OCI-LY1 (cell line): ENCODE results near the gene NRG2.

Experiments
- H2AFZ ChIP-seq: fragments of 200-600 bp; sonication (generic), shearing (Covaris generic); 2 replicates; pipeline ENCODE4 v1.6.0; 2014; ENCODE audit warnings: antibody characterized with exemption, mild to moderate bottlenecking, low read length
- H3F3A ChIP-seq: fragments of 200-600 bp; sonication (generic), shearing (Covaris generic); 2 replicates; pipeline ENCODE4 v1.6.0; 2014; ENCODE audit warnings: mild to moderate bottlenecking, antibody characterized with exemption, low read length, moderate library complexity; ENCODE audit not compliant: insufficient read depth
- H3K27ac ChIP-seq: fragments of 200-600 bp; sonication (generic); 2 replicates; pipeline ENCODE4 v1.5.1; 2014; ENCODE audit warnings: low read length, mixed run types, mild to moderate bottlenecking, low read depth; ENCODE audit not compliant: poor library complexity, severe bottlenecking
- H3K27me3 ChIP-seq: fragments of 200-600 bp; sonication (generic); 2 replicates; pipeline ENCODE4 v1.6.0; 2014; ENCODE audit warnings: antibody characterized with exemption, mild to moderate bottlenecking, low read length, moderate library complexity; ENCODE audit not compliant: insufficient read depth
- H3K36me3 ChIP-seq: fragments of 200-600 bp; sonication (generic); 2 replicates; pipeline ENCODE4 v1.6.1; 2014; ENCODE audit warnings: mild to moderate bottlenecking, antibody characterized with exemption, low read length, moderate library complexity, mixed read lengths; ENCODE audit not compliant: insufficient read depth
- H3K4me1 ChIP-seq: fragments of 200-600 bp; sonication (generic); 2 replicates; pipeline ENCODE4 v1.5.1; 2014; ENCODE audit warnings: mild to moderate bottlenecking, low read length, moderate library complexity; ENCODE audit not compliant: insufficient read depth, severe bottlenecking
- H3K4me2 ChIP-seq: fragments of 200-600 bp; sonication (generic), shearing (Covaris generic); 2 replicates; pipeline ENCODE4 v1.6.1; 2014; ENCODE audit warnings: low read length
- H3K4me3 ChIP-seq: fragments of 200-600 bp; sonication (generic); 2 replicates; pipeline ENCODE4 v1.5.1; 2014; ENCODE audit warnings: low read length, low read depth, mild to moderate bottlenecking, mixed read lengths; ENCODE audit not compliant: poor library complexity, severe bottlenecking
- H3K79me2 ChIP-seq: fragments of 200-600 bp; shearing (Covaris generic); 2 replicates; pipeline ENCODE4 v1.6.1; 2016; ENCODE audit warnings: mixed run types, low read length, mixed read lengths; ENCODE audit not compliant: insufficient read depth
- H3K9ac ChIP-seq: fragments of 200-600 bp; sonication (generic), shearing (Covaris generic); 2 replicates; pipeline ENCODE4 v1.6.1; 2014; ENCODE audit warnings: mild to moderate bottlenecking, low read length, mixed read lengths
- H3K9me2 ChIP-seq: fragments of 200-600 bp; sonication (generic), shearing (Covaris generic); 2 replicates; pipeline ENCODE4 v1.6.1; 2014; ENCODE audit warnings: low read depth, mild to moderate bottlenecking, low read length, mixed read lengths
- H3K9me3 ChIP-seq: fragments of 200-600 bp; shearing (Covaris generic); 2 replicates; pipeline ENCODE4 v1.6.1; 2014; ENCODE audit warnings: low read length, mixed read lengths
- H4K20me1 ChIP-seq: fragments of 200-600 bp; sonication (generic), shearing (Covaris generic); 2 replicates; pipeline ENCODE4 v1.6.0; 2016; ENCODE audit warnings: mild to moderate bottlenecking, low read length; ENCODE audit not compliant: insufficient read depth
- EZH2 ChIP-seq: fragments of 200-600 bp; sonication (generic), shearing (Covaris generic); IDR thresholded peaks from 2 replicates; pipeline ENCODE4 v1.8.0; 2017; ENCODE audit warnings: borderline replicate concordance, mixed run types, mild to moderate bottlenecking, antibody characterized with exemption, low read length, moderate library complexity, mixed read lengths
- TF ChIP-seq, protein P1 (sequence below): fragments of 200-600 bp; sonication (generic), shearing (Covaris generic); IDR thresholded peaks from 2 replicates; pipeline ENCODE4 v1.5.1; 2017; ENCODE audit warnings: mild to moderate bottlenecking, antibody characterized with exemption, low read length, moderate library complexity, mixed read lengths

The NRG2 gene

GRCh38 chr5:139995929-139996328 lies 47.2 kb downstream of the NRG2 start:
- no peaks in the 10 kb centered on the region for H3K79me2 ChIP-seq
- H2AFZ ChIP-seq: no peak overlapping the region
- TF ChIP-seq, protein P1, sequence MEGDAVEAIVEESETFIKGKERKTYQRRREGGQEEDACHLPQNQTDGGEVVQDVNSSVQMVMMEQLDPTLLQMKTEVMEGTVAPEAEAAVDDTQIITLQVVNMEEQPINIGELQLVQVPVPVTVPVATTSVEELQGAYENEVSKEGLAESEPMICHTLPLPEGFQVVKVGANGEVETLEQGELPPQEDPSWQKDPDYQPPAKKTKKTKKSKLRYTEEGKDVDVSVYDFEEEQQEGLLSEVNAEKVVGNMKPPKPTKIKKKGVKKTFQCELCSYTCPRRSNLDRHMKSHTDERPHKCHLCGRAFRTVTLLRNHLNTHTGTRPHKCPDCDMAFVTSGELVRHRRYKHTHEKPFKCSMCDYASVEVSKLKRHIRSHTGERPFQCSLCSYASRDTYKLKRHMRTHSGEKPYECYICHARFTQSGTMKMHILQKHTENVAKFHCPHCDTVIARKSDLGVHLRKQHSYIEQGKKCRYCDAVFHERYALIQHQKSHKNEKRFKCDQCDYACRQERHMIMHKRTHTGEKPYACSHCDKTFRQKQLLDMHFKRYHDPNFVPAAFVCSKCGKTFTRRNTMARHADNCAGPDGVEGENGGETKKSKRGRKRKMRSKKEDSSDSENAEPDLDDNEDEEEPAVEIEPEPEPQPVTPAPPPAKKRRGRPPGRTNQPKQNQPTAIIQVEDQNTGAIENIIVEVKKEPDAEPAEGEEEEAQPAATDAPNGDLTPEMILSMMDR: no peak
- TF ChIP-seq EZH2: no peak
- H3K4me3 ChIP-seq: no peak overlapping the region
- no peak overlapping the region for H3K4me2 ChIP-seq
- H3K9ac ChIP-seq: no peak overlapping the region
- H3K36me3 ChIP-seq: no peaks in the 10 kb centered on the region
- no peaks in the 10 kb centered on the region for H3K9me3 ChIP-seq
- no peaks in the 10 kb centered on the region for H3K4me1 ChIP-seq
- H3K27ac ChIP-seq: no peak overlapping the region
- H3K27me3 ChIP-seq: no peaks in the 10 kb centered on the region; the same call in 1 of the 2 replicates
- H3K9me2 ChIP-seq: no peaks in the 10 kb centered on the region
- no peaks in the 10 kb centered on the region for H4K20me1 ChIP-seq
- no peaks in the 10 kb centered on the region for H3F3A ChIP-seq

- Histone ChIP-seq H3K9ac (no peak overlapping the region), H3K4me2 (no peak overlapping the region), H3F3A (no peaks in the 10 kb centered on the region), H3K27me3 (no peaks in the 10 kb centered on the region; the same call in 1 of the 2 replicates), H3K9me3 (no peaks in the 10 kb centered on the region), H3K9me2 (no peaks in the 10 kb centered on the region), H3K27ac (no peak overlapping the region), H2AFZ (no peak overlapping the region), H3K79me2 (no peaks in the 10 kb centered on the region), H3K36me3 (no peaks in the 10 kb centered on the region), H3K4me1 (no peaks in the 10 kb centered on the region), H3K4me3 (no peak overlapping the region), H4K20me1 (no peaks in the 10 kb centered on the region)
- TF ChIP-seq EZH2: no peak
- TF ChIP-seq, protein P1: no peak
Measured at GRCh38 chr5:139994234-139994633, 48.9 kb downstream of the NRG2 start.

- H3K4me3 ChIP-seq: no peak overlapping the region
- H4K20me1 ChIP-seq: no peaks in the 10 kb centered on the region
- H3K9me3 ChIP-seq: no peaks in the 10 kb centered on the region
- H3K36me3 ChIP-seq: no peaks in the 10 kb centered on the region
- no peaks in the 10 kb centered on the region for H3K79me2 ChIP-seq
- H3K27ac ChIP-seq: no peak overlapping the region
- H2AFZ ChIP-seq: no peak overlapping the region
- TF ChIP-seq, protein P1: no peak
- TF ChIP-seq EZH2: no peak
- no peaks in the 10 kb centered on the region for H3K9me2 ChIP-seq
- H3K27me3 ChIP-seq: no peaks in the 10 kb centered on the region; the same call in 1 of the 2 replicates
- no peaks in the 10 kb centered on the region for H3K4me1 ChIP-seq
- no peaks in the 10 kb centered on the region for H3F3A ChIP-seq
- no peak overlapping the region for H3K4me2 ChIP-seq
- H3K9ac ChIP-seq: no peak overlapping the region
Measured at GRCh38 chr5:139985733-139986132, 57.4 kb downstream of the NRG2 start.
